CD4-positive, alpha-beta T cell treated with Interleukin-17A for 4 hours (primary cell): Measurements from ENCODE around the gene QSOX2.
"Not testable (repeated sequence)": the region's sequence is repeated elsewhere in the genome, so short reads cannot be mapped to it uniquely, and the experiment has no call there.

Experiments used
- DNase-seq: peaks from one replicate; pipeline ENCODE4 v3.0.0-alpha.2; 2020; ENCODE audit warnings: mixed read lengths

Gene QSOX2

GRCh38 chr9:136281421-136282271 lies 36.0 kb upstream of the QSOX2 start:
- DNase-seq: no peak

GRCh38 chr9:136280535-136281315 lies 35.1 kb upstream of the QSOX2 start:
- DNase-seq: no peak

- DNase-seq: no peak
These were observed 33.9 kb upstream of the QSOX2 start for GRCh38 chr9:136279471-136279870.

DNA sequence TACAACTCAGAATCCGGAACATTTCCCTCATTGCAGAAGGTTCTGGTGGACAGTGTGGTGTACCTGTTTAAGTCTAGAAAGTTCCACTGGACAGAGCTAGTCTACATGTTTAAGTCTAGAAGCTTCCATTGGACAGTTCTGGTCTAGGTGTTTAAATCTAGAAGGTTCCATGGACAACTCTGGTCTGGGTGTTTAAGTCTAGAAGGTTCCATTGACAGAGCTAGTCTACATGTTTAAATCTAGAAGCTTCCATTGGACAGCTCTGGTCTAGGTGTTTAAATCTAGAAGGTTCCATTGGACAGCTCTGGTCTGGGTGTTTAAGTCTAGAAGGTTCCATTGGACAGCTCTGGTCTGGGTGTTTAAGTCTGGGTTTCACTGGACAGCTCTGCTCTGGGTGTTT lies 33.3 kb upstream of the QSOX2 start:
- DNase-seq: no peak

- DNase-seq: no peak
These were observed 32.6 kb upstream of the QSOX2 start for GRCh38 chr9:136278221-136278620.

DNA sequence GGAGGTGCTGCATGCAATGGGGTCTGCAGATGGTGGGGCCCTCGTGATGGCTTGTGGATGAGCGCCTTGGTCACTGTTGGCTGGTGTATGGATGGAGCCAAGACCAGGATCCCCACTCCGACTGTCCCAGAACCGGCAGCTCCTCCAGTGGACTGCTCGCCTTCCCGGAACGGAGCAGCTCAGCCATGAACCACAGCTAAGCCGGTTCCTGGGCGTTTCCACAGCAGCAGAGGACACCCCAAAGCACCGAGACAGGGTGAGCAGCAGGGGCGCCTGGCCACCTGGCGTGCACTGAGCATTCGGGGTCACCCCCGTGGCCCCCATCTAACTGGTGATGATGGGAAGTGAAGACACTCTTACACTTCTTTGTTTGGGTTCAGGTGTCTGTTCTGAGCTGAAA lies 32.1 kb upstream of the QSOX2 start:
- DNase-seq: no peak

- DNase-seq: no peak
These were observed 31.1 kb upstream of the QSOX2 start for GRCh38 chr9:136276716-136277115.

DNA sequence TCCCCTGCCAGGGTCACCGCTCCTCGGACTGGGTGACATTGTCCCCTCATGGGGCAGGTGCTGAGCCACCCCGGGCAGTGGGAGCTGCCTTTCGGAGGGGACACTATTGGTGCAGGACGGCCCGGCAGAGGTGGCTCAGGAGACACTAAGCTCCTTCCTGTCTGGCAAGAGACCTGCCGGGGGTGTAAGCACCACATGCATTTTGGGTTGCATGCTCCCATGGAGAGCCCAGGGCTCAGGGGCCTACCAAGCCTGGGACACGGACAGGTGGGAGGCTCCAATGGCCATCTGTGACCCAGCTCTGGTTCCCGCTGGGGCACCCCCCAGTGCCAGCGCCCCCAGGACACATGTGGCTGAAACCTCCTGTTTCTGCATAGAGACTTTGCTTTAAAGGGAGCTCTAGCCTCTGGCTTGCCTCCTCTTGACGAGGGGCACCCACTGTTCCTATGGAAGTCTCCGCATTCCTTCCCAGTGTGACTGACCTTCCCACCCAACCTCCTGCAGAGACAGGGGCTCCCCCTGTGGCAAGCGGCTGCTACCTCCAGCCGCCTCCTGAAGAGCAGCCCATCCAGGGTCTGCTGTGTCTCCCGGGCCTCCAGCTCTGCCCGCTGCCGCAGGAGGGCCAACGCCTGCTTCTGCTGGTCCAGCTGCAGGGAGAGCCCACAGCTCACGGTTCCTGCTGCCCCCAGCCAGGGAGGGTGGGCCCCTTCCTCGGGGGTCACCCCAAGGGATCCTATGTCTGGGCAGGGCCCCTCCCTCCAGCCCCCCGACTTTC lies 30.2 kb upstream of the QSOX2 start:
- no peak for DNase-seq

- no peak for DNase-seq
These were observed 29.4 kb upstream of the QSOX2 start for GRCh38 chr9:136274786-136275654.

- DNase-seq: no peak
These were observed 28.5 kb upstream of the QSOX2 start for GRCh38 chr9:136273921-136274785.

- no peak for DNase-seq
These were observed 27.7 kb upstream of the QSOX2 start for GRCh38 chr9:136273244-136273865.

GRCh38 chr9:136270173-136270705 lies 24.6 kb upstream of the QSOX2 start:
- no peak for DNase-seq

GRCh38 chr9:136268735-136269134 lies 23.1 kb upstream of the QSOX2 start:
- DNase-seq: no peak

DNA sequence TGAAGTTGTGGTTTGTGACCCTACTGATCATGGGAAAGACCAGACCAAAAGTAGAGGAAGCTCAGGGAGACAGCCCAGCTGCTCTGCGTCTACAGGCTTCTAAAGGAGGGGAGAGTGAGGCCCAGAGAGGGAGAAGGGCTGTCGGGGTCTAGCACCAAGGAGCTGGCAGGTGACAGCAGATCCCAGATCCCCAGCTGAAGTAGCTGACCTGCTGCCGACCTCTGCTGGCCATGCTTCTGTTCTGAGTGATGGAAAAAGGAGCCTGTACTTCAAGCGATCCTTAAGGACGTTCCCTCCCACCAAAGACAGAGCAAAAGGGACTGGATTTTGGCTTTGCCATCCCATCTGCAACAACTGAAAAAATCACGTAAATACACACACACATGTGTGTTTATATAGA lies 22.7 kb upstream of the QSOX2 start:
- DNase-seq: no peak

- peak; percentile 83 for DNase-seq
These were observed 21.9 kb upstream of the QSOX2 start for GRCh38 chr9:136267261-136268111.

DNA sequence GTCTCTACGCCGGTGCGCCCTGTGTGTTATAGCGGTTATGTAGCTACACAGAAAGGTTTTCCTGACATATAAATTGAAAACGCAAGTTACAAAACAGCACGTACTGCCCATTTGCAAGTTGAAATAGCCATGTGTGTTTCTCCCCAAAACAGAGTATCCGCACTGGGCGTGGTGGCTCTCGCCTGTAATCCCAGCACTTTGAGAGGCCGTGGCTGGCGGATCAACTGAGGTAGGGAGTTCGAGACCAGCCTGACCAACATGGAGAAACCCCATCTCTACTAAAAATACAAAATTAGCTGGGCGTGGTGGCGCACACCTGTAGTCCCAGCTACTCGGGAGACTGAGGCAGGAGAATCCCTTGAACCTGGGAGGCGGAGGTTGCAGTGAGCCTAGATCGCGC lies 21.0 kb upstream of the QSOX2 start:
- DNase-seq: not testable (repeated sequence)

GRCh38 chr9:136265561-136266355 lies 20.1 kb upstream of the QSOX2 start:
- no peak for DNase-seq
